ENCODE measurements around the gene ABCB8.
"Not testable (repeated sequence)": the region's sequence is repeated elsewhere in the genome, so short reads cannot be mapped to it uniquely, and the experiment has no call there.

The ABCB8 gene

DNA sequence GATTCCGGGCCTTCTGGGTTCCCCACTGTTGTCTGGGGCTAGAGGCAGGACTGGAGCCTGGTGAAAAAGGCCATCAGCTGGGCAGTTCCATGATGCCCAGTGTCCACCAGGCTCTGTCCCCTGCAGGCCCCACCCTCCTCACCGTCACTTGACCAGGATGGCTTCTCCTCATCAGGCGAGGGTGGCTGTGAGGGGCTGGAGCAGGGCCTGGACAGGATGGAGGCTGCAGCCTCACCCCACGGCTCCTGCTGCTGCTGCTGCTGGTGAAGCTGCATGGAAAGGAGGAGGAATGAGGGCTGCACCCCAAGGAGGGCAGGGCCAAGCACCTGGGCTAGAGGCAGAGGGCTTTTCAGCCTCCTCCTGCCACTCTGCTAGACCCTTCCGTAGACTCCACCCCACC, 12.3 kb upstream of the ABCB8 start:
- DNase-seq: no peak

DNA sequence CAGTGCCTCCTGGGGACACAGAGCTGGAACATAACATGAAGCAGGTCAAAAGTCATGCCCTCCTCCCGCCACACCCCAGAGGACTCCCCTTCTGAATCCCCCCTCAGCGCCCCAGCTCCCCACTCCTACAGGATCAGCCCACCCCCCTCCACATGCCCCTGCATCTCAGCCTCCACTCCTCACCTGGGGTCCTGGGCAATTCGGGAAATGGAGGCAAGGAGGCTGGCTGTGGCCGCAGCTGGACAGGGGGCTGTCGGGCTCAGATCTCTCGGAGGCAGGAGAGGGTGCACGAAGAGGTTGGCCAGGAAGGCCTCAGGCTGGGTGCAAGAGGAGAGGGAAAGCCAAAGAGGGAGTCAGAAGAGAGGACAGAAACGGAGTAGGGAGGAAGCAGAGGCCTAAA, 11.7 kb upstream of the ABCB8 start:
- no peak for DNase-seq

DNA sequence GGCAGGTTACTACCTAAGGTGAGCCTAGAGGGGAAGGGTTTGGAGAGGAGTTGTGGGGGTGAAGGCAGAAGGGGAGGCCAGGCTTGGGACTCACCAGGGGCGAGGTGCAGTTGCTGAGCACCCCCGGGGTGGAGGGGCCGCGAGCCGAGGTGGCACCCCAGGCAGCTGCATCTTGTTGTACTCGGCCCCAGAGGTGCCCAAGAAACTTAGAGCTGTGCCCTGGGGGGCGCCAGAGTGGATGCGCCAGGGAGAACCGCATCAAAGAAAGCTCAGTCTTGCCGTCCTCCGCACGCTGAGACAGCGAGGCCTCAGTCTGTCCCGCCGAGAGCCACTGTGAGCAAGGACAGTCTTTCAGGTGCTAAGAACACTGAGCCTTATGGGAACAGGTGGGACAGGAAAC, 11.3 kb upstream of the ABCB8 start:
- DNase-seq: no peak

DNA sequence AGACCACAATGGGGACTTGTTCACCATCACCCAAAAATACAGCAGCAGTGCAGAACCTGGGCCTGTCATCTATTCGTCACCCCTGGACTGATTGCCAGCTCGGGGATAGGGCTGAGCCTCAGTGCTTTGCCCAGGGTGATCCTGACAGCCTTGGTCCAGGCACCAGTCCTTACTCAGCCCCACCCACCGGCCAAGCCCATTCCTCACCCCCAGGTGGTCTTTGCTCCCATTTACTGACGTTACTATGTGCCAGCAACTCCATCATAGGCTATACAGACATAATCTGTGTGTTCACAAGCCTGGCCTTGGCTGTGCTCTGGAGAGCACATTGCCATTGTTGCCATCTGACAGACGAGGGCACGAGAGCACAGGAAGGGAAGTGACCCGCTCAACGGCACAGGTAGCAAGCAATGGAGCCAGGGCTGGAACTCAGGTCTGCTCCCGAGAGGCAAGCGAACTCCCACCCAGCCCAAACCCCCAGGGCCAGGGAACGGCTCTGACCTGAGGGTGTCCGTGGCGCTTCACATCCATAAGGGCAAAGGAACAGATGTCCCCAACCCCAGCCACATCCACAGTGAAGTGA, 10.8 kb upstream of the ABCB8 start:
- no peak for DNase-seq

DNA sequence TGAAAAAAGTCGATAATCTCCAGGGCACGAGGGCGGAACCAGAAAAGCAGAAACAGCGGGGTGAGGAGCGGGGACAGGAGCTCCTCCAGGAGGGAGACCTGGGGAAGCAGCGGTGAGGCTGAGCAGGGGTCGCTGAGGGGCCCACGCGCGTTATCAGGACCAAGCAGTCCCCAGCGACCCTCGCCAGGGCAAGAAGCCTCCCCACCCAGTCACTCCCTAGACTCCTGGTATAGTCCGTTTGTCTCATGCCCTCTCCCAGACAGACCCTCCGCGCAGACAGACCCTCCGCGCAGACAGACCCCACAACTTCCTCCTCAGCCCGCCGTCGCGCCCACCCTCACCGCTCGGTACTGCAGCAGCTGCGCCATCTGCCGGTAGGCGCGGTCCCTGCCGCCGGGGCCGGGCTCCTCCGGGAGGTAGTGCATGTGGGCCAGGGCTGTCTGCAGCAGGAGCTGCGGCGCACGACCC, 10.3 kb upstream of the ABCB8 start:
- peak; percentile 72 for DNase-seq

DNA sequence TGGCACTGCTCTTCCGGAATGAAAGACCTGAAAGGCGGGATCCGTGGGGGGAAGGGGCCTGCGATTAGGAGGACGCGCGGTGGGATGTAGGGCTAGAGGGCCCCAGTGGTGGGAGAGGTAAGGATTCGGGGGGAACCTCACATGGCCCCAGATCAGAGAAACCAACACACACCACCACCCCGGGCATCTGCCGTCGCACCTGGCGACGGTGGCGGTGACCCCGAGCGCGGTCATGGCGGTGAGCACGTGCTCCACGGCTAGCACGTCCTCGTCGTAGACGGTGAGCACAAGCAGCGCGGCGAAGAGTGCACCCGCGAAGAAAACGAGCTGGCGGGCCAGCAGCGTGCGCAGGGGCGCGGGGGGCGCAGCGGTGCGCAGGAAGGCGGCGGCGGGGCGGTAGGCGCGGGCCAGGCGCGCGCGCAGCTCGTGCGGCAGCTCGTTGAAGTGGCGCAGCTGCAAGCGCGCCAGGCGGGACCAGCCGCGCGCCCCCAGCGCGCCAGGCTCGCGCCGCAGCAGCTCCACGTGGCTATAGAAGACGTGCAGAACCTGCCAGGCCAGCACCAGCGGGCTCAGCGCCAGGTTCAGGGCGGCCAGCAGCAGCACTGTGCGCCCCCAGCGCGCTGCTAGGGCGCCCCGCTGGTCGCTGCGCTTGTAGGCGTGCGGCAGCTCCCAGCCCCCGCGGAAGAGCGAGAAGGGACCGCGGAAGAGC, 9.7 kb upstream of the ABCB8 start:
- peak; percentile 52 for DNase-seq

DNA sequence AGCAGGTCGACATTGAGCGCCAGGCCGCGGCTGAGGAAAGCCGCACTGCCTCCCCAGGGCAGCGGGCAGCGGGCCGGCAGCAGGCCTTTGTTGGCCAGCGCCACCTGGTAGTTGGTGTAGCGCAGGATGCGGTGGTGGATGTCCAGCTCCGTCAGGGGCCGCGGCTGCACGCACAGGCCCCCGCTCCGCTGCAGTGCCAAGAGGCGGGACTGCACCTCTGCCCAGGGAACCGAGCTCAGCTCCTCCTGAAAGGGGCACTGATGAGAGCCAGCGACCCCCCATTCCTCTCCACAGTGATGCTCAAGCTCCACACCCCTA, 9.2 kb upstream of the ABCB8 start:
- no peak for DNase-seq

DNA sequence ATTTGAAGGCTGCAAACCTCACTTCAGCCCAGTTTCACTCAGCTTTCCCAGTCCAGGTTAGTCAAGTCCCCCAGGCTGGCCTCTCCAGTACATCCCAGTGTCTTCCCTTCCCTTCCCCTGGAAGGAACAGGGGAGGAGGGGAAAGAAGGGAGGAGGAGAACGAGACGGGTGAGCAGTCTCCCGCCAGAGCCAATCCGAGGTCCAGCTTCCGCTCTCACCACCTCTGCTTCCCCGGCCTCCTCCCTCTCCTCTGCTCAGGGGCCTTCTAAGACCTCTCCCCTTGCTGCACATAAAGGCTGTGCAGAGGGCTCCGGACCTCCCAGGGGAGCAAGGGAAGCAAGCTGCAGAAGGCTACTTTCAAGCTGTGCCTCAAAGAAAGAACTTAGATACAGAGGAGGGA, 8.0 kb upstream of the ABCB8 start:
- no peak for DNase-seq

DNA sequence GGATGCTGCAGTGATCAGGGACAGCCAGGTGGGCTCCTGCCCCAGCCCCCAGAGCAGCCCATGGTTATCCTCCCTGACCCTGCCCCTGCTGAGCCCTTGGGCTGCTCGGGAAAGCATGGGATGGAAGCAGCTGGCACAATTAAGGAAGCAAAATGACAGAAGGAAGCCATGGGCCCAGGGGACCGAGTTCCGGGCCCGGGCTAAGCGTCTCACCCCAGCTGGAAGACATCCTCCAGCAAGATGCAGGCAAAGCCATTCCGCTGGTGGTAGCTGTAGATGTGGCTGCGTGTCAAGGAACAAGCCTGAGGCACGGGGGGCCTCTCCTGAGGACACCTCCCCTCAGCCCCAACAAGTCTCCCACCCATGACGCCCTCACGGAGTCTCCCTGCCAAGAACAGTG, 5.0 kb upstream of the ABCB8 start:
- no peak for DNase-seq

DNA sequence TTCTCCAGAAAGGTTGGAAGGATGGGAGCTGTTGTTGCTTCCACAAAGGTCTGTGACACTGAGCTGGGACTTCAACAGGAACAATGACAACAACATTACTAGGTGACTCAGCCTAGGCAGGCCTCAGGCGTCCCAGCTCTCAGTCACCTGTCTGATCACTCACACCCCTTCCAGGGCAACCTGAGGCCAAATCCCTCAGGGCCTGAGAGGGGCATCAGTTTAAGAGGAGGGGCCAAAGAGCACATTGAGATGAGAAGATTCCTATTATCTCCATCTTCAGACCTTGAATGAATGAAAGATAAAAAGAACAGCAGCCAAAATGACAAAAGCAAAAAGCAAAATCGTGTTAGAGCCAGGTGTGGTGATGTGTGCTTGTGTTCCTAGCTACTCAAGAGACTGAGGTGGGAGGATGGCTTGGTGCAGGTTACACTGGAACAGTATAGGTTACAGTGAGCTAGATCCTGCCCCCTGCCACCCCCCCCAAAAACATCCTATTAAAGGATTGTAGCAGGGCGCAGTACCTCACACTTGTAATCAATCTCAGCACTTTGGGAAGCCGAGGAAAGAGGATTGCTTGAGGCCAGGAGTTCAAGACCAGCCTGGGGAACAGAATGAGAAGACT, 3.7 kb upstream of the ABCB8 start, which contains the start of gene ATG9B:
Gene ATG9B, minus strand, starts transcription at position 60 of the 622 bp plus-strand sequence. CDS start 71 bp downstream, outside the sequence.
- DNase-seq: no peak

DNA sequence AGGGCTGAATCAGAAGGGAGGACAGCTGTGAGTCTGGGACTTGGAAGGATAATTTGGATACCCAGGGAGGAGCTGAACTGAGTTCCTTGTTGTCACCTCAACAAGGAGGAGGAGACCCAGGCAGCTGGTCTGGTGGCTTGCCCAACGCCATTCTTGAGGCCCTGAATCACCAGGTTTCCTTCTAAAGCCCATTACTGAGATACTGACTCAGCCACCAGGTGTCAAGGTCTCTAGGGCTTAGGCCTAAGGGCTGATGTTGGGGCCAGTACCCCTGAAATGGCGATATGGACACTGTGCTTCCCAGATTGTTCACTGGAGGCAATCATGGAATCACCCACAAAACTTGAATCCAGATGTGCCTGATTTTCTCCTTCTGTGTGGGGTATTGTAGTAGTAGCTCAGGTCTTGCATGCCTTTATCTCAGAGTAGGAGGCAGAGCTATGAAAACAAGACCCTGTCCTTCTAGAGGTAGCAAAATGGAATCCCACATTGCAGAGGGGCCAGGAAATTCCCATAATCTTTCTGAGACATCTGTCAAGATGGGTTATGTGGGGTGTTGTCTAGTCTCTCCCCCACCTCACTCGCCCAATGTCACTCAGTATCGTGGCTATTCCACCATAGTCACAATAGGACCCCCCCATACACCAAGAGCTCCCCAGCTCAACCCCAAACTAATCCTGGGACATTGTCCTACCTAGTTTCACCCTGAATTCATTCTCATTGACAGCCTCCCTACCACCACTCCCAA, 2.2 kb upstream of the ABCB8 start:
- DNase-seq: no peak

DNA sequence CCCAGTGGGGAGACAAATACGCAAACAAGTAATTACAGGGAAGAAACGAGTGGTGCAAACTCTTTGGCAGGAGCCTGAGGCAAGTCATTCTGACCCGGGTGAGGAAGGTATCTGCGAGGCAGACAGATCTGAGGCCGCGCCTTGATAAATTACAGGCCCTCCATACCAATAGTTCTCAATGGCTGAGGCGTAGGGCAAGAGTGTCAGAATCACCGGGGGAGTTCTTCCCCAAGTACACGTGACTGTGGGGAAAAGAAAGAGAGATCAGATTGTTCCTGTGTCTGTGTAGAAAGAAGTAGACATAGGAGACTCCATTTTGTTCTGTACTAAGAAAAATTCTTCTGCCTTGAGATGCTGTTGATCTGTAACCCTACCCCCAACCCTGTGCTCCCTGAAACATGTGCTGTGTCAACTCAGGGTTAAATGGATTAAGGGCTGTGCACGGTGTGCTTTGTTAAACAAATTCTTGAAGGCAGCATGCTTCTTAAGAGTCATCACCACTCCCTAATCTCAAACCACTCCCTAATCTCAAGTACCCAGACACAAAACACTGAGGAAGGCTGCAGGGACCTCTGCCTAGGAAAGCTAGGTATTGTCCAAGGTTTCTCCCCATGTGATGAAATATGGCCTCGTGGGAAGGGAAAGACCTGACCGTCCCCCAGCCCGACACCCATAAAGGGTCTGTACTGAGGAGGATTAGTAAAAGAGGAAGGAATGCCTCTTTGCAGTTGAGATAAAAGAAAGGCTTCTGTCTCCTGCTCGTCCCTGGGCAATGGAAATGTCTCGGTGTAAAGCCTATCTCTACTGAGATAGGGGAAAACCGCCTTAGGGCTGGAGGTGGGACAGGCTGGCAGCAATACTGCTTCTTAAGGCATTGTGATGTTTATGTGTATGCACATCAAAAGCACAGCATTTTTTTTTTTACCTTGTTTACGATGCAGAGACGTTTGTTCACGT, 1.2 kb upstream of the ABCB8 start:
- DNase-seq: not testable (repeated sequence)

DNA sequence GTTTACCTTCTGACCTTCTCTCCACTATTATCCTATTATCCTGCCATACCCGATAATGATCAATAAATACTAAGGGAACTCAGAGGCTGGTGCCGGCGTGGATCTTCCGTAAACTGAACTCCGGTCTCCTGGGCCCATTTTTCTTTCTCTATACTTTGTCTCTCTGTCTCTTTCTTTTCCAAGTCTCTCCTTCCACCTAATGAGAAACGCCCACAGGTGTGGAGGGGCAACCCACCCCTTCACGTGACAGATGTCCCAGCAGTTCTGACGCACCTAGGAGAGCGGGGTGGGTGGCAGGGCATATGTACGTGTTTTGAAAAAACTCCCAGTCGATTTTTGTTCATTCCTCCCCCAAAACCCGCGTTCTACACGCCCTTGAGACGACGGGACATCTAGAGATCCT, 521 bp upstream of the ABCB8 start:
- not testable (repeated sequence) for DNase-seq

DNA sequence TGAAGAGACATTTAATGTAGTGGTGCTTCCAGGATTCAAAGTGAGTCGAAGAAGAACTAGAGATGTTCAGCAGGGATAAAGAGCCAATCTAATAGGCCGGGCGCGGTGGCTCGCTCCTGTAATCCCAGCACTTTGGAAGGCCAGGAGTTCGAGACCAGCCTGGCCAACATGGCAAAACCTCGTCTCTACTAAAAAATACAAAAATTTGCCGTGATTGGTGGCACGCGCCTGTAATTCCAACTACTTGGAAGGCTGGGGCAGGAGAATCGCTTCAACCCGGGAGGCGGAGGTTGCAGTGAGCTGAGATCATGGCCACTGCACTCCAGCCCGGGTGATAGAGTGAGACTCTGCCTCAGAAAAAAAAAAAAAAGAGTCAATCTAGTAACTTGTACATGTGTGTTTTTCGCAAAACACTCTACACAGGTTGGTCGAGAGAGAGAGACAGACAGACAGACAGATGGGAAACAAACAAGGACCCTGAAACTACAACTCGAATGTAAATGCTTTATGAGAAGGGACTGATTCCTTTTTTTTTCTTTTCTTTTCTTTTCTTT, 775 bp downstream of the ABCB8 start:
- no peak for DNase-seq

DNA sequence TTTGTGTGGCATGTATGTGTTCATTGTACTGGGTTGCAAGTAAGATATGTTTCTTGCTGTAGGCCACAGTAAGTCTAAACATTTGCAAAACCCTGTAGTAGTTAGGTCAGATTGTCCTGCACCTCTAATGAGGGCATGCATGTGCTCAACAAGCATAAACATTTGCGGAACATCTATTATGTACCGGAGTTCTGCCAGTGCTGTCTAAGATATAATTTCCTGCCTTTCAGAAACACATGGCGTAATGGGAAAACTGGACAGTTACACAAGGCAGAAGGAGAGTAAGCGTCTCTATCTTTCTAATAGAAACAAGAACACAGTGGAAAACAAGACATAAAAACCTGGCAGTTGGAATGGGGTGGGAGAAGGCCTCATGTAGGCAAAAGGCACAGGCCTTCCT, 2.8 kb downstream of the ABCB8 start:
- no peak for DNase-seq

DNA sequence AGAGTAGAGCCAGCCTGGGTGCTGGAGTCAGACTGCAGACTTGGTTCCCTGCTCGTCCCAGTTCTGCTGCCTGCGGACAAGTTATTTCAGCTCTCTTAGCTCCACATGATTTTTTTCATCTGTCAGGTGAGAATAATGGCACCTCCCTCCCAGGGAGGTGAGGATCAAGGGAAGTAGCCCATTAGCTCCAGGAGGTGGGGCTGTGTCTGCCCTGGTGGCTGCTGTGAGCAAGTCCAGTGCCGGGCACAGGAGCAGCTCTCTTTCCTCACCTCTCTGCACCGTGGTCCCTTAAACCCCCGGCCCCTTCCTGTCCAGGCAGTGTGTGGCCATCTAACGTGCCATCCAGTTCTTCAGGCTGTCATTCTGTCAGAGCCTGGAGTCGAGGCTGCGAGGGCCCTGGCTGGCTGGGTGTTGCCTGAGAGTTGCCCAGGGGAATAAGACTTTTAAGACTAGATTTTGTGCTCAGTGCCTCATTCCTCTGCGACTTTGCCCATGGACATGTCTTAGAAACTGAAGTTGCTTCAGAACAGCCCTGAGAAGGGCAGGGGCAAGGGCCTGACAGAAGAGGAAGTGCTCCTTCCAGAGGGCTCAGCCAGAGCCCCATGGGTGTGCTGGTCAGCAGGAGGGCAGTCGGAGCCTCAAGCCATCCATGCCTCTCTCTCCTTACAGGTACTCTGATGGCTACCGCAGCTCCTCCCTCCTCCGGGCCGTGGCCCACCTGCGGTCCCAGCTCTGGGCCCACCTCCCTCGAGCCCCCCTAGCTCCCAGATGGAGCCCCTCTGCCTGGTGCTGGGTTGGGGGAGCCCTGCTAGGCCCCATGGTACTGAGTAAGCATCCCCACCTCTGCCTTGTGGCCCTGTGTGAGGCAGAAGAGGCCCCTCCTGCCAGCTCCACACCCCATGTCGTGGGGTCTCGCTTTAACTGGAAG, 5.0 kb downstream of the ABCB8 start:
- DNase-seq: no peak

DNA sequence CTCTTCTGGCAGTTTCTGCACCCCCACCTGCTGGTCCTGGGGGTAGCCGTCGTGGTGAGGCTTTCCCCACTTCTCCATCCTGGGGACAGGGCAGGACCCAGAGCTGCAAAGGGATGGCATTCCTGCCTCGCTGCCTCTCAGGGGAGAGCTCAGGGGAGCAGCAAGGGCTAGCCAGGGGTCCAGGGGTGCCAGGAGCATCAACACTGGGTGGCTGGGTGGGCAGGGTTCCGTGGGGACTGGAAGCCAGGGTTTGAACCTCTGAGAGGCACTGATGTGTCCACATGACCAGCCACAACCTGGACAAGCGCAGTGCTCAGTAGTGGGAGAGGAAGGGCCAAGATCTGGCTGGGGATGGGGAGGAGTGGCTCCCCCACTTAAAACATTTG, 5.6 kb downstream of the ABCB8 start:
- DNase-seq: no peak

DNA sequence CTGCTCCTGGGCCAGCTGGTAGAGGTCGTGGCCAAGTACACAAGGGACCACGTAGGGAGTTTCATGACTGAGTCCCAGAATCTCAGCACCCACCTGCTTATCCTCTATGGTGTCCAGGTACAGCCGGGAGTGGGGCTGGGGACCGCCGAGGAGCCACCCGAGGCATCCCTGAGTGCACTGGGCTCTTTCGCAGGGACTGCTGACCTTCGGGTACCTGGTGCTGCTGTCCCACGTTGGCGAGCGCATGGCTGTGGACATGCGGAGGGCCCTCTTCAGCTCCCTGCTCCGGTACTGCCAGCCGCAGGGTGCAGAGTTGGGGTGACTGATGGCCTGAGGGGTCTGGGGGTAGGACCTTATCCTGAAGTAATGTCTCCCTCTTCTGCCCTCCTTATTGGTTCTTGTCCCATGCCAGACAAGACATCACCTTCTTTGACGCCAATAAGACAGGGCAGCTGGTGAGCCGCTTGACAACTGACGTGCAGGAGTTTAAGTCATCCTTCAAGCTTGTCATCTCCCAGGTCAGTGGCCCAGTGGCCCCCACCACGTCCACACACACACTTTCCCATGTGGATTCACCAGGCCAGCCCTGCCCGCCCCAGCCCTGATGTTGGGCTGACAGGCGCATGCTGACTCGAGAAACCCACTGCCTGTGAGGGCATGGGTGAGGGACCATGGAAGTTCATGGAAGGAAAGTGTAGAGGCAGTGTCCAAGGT, 6.2 kb downstream of the ABCB8 start:
- no peak for DNase-seq

DNA sequence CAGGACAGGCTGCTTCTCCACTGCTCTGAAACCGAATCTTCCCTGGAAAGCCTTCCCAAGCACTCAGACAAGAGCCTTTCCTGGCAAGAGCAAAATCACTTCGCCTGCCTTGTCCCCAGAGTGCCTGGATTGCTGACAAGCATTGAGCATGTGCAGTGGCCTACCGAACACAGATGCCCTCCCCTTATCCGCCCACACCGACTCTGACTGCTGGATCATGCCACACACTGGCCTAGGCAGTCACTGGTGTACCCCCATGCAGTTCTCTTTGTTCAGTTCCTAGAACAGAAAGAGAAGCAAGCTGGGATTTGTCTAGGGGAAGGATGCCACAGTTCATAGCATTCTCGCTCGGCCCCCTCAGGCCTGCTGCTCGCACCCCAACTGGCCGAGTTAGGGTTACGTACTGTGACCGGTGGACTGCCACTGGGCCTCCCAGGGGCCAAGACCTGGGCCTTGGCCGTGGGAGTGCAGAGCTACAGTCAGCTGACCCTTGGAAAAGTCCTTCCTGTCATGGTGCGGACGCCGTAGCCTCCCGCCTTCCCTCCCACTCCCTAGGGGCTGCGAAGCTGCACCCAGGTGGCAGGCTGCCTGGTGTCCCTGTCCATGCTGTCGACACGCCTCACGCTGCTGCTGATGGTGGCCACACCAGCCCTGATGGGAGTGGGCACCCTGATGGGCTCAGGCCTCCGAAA, 6.9 kb downstream of the ABCB8 start:
- no peak for DNase-seq

DNA sequence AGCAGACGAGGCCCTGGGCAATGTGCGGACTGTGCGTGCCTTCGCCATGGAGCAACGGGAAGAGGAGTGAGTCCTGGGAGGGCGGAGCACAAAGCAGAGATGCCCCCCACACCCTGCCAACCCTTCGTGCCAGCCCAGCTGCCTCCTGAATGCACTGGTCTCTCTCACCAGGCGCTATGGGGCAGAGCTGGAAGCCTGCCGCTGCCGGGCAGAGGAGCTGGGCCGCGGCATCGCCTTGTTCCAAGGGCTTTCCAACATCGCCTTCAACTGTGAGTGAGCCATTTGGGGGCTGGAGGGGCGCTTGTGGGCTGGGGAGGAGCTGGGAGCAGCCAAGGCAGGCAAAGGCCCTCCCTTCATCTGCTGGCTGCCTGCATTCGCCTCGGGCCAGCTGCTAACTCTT, 7.7 kb downstream of the ABCB8 start:
- DNase-seq: no peak
